ENCODE measurements around the gene KRTAP16-1.
A peak's percentile ranks its signal among the peaks of the same experiment; 100 is the strongest.

KRTAP16-1 gene

DNA sequence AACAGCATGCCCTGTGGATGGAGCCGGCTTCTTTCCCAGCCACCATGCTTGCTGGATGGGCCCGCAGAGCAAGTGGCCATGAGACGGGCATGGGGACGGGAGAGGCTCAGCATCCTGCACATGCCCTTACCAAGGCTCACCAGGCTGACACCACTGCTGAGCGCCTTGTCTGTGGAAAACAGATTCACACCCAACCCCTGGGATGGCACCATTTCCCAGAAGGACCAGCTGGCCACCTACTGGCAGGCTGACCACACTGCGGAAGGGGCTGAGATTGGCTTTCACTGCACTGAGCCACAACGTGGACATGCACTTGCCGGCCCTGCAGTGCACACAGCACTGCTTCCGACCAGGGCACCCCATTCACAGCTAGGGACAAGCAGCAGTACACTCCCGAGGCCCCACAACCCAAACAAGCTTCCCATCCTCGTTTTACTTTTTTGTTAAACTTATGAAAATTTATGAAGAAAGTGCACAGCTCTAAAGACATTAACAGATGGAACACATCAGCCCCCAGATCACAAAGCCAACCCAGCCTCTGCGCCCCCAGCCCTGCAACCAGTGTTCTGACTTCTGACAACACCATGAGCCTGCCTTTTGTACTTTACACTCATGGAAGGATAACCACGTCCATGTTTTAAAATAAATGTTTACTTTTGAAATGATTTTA, 20.3 kb upstream of the KRTAP16-1 start:
- no peak for DNase-seq (ENCODE audit: low read depth)

DNA sequence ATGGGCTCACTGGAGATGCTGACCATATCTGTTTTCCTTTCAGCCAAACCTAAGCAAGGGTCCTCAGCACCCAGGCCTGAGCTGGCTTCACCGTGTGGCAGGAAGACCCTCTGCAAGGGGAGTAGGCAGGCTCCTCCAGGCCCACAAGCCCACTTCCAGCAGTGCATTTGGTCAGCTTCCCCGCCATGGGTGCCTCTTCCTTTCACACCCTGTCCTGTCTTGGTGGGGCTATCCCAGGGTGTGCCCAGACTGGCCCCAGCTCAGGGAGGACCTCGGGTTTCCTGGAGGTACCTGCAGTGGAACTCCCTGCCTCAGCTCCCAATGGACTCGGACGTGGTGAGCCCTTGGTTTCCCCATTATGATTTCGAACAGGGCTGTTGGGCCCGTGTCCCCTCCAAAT, 19.1 kb upstream of the KRTAP16-1 start:
- no peak for DNase-seq (ENCODE audit: low read depth)

DNA sequence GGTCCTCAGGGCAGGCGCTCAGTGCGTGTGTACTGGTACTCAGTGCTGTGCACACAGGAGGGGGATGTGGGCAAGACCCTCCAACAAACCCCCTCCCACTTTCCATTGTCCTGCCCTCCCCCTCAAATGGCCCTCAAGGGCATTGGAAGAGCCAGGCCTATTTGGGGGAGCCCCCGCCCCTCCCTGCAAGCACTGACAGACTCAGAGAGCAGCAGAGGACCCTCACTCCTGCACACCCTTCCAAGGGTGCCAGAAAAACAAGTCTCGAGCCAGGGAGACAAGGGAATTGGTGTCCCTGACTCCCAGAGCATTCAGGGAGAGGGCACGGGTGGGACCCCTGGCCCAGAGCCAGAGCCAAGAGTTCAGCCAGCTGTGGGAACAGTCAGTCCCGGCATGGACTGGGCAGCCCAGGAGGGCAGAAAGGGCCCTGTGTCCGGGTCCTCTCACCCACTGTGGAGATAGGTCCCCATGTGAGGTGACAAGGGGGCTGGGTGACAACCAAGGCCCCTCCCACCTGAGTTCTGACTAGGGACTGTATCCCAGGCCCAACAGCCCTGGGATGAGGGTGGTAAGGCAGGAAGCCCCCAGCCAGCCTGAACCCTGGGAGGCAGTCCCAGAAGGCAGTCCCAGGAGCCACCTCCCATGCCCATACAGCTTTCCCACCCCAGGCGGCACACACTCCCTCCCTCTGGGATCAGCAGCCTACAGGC, 18.5 kb upstream of the KRTAP16-1 start:
- DNase-seq (ENCODE audit: low read depth) = no peak

DNA sequence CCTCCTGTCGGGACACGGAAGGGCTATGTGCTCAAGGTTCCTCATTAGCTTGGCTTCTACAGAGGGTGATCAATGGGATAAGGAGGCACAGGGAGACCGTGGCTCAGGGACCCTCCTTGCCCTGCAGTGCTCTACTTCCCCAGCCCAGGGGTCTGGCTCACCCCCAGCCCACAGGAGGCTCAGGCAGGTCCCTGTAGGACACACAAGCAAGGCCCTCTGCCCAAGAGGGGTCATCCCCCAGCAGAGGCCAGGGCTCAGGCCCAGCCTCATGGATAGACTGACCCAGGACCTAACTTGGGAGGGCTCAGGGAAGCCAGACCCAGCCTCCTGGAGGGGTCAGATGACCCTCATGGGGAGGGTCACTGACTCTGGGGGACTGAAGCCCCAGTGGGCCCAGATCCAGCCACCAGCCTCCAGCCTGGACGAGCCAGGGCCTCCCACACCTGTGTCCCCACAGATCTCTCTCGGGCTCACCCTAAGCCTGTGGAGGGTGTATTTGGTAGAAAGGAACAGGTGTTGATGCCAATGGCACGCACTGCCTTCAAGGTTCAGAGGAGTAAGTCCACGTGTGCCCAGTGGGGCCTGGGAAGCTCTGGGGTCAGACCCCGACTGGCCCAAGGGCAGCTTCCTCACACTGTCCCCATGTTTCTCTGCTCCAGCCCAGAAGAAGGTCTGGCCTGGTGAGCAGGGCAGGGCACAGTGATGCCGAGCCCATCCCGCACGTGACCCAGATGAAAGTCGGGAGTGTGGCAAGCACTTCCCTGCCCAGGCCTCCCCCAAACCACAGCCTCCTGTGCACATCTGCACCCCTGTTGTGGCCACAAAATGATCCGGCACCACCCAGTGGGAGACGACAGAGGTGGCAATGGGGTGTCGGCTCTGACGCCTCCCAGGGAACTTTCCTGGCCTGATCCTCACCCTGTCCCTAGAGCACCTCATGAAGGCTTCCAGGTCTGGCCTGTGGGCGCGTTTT, 17.4 kb upstream of the KRTAP16-1 start:
- no peak for DNase-seq (ENCODE audit: low read depth)

DNA sequence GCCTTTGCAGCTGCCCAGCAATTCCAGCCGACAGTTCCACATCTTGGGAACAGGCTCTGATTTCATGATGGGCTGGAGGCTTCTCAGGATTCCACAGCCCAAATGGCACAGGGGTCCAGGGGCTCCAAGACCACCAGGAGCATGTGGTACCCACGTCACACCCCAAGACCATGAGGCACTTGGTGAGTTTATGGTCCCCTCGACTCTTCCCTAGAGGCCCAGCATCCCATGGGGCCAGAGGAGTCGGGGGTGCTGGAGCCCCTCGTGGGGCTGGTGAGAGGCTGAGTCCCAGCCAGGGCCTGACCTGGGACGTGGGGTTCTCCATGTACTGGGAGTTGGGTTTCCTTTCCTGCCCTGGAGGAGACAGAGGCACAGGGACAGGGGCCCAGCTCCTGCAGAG, 16.5 kb upstream of the KRTAP16-1 start:
- DNase-seq (ENCODE audit: low read depth) = no peak

DNA sequence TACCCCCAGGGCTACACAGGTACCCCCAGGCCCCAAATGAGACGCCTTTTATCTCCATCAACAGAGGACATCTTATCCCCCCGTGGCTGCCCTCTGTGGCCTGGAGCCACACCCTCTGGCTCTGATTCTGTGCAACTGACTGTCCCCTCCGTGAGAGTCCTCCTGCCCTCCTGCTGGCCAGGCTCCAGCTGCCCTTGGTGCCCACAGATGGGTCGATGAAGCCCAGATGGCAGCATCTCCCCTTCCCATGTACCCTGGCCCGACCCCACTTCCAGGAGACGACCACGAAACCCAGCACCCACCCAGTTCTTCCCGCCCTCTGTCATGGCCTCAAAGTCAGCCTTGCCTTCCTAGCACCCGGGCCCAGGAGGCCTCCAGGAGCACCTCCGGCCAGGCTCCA, 16.0 kb upstream of the KRTAP16-1 start:
- no peak for DNase-seq (ENCODE audit: low read depth)

DNA sequence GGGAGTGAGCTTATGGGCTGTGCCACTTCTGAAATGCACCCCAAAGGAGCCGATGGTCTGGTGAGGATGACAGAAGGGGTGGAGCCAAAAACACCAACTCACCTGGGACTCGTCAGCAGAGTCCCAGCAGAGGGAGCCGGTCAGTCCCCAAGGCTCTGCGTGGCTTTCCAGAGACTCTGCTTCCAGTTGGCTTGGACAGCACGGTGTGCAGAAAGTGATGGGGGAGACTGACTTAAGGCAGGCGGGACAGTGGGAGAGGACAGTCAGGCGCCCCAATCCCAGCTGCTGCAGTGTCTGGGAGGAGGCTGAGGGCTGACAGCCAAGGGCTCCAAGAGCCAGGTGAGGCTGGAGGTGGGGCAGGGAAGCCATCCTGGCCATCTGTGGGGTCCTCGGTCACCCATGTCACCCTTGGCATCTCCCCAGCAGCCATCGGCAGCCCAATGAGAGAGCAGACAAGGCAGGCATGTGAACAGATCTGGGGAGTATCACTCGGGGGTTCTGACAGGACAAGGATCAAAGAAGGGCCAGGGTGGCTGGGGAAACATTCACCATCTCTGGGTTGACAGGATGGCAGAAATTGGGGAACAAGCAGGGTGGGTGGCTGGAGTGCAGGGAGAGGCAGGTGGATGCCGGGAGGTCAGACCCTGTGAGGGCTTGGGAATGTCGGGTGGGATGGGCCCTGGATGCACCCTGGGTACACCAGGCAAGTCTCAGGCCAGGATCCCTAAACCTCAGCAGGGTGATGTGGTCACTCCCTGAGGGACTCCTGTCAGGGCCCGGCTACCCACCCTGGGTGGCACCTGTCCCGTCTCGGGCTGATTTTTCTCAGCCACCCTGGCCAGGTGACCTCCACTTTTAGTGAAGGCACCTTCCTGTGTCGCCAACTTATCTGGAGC, 15.3 kb upstream of the KRTAP16-1 start:
- no peak for DNase-seq (ENCODE audit: low read depth)

DNA sequence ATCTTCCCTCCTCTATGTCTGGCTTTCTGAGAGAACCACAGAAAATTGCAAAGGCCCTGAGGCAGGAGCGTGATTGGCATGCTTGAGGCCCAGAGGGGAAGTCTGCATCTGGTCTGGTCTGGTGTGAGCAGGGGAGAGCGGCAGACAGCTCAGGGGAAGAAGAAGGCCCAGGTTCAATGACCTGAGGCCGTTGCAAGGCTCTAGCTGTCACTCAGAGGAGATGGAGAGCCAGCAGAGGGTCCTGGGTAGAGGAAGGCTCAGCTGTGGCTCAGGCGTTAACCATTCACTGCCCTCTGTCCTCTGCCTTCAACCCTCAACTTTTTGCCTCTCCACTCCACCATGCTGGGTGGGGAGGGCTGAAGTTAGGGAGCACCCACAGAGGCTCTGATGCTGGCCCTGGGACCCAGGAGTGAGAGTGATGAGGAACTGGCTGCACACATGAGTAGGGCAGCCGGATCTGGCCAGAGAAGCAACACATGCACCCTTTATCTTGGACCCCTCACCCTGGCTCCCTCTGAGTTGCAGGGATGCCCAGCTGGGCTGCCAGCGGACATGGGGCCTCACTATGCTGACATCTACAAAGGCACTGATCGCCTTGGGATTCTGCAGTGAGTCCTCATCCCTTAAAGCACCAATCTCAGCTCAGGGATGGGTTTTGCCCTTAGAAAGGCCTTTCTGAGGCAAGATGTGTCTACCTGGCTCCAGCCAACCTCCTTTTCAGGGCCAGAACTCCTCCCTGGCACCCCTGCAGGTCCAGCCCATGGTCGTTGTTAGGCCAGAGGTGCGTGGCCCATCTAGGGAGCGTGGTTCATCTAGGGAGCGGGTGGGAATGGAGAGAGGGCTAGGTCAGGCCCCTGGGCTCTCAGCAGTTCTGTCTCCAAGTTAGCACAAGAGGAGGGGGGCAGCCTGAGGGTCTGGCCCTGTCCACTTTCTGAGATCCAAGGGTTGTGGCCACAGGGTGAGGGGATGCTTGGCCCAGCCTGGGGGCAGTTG, 14.1 kb upstream of the KRTAP16-1 start:
- DNase-seq (ENCODE audit: low read depth) = no peak

DNA sequence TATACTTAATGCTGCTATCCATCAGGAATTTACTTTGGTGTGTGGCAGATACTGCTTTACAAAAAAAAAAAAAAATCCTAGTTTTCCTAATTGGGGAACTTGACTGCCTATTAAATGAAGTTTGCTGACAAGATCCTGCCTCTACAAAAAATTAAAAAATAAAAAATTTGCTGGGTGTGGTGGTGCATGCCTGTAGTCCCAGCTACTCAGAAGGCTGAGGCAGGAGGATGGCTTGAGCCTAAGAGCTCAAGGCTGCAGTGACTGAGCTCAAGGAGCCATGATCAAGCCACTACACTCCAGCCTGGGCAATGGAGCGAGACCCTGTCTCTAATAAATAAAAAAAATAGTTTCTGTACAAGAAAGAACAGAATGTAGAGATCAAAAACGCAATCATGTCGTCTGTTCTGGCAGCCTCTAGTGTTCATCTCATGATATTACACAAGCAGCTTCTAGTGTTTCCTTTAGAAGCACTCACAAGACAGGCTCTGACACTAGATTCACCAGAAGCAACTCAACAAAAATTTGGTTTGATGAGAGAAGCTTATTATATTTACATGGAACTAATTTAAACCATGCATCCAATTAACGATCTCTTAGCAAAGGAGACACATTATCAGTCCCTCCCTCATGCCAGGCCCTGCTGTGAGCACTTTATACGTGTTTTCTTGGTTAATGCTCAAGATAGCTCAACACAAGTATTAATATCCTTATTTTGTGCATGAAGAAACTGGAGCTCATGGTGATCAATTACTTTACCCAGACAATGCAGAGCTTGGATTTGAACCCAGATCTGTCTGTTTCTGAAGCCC, 13.2 kb upstream of the KRTAP16-1 start:
- DNase-seq (ENCODE audit: low read depth) = no peak

DNA sequence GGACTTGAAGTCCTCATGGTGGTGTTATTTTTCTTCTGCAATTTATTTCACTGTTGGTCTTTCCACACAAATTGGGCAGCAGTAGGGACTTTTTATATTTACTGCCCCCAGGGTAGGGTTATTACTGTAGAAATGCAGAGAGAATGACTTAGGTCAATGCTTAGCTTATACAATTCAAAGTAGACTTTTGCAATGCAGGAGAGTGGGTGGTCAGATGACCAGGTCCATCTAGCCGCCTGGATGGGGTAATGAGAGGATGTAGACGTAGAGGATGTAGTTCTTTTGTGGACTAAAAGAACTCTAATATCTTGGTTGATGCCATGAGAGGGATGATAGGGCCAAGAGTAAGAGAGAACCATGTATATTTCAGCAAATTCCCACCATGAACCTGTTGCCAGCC, 9.1 kb upstream of the KRTAP16-1 start:
- DNase-seq (ENCODE audit: low read depth) = no peak

DNA sequence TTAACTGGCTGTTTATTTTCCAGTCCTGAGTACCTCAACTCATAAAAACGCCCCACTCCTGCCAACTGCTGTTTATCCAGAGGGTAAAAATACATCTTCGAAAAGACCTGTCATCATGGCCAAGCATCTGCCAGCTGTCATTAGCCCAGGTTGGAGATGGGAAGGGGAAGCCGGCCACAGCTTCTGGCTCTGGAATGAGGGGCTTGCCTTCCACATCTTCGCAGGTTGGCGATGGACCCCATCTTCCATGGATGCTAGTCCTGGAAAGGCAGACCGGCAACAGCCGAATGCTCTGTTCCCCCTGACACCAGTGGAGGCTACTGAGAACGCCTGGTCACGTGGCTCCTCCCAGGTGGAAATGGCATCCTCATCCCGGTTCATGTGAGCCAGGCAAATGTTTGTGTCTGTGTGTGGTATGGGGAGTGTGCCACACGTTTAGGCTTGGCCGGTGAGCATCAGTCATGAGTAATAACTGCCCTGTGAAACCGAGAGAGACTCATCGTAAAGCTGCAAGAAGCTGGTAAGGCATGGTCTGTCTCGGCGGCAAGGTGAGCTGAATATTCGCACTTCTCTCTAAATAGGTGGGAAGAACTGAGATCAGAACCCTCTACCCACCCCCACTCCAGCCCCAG, 6.8 kb upstream of the KRTAP16-1 start:
- DNase-seq (ENCODE audit: low read depth) = no peak

DNA sequence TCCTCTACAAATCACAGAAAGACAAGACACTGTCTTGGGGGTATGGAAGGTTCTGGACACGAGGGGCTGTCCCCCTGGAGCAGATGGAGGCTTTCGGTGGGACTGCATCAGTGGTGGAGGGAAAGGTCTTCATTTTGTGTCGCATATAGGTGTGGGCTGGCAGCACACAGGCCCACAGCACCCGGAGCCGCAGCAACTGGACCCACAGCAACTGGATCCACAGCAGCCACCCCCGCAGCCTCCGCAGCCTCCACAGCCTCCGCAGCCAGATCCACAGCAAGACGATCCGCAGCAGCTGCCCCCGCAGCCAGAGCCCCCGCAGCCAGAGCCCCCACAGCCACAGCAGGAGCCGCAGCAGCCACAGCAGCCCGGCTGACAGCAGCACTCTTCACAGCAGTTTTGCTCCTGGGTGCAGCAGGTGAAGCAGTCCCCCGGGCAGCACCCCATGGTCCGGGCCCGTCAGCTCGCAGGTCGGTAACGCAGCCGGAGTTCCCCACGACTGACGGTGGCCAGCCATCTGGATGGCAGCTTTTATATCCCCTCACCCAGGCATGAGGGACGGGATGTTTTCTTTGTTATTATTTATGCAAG, 6.2 kb upstream of the KRTAP16-1 start, which contains the start of gene KRTAP17-1:
Gene KRTAP17-1 (minus strand): TSS at position 507 of the 591 bp plus-strand sequence. CDS start 60 bp downstream, at position 447.
- DNase-seq (ENCODE audit: low read depth) = no peak

DNA sequence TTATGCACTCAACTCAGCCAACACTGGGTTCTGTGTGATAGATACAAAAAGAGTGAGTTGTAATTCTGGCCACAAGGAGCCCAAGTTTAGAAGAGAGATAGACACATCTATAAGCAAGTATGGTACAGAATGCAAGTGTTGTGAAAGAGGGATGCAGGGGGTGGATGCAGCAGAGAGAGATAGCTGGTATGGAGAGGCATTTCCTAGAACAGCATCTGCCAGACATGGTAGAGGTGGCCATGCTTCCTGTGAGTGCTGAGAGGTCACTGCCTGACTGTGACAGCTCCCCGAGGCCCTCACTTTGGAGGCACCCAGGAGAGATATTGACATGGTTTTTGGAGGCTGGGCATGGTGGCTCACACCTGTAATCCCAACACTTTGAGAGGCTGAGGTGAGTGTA, 2.0 kb upstream of the KRTAP16-1 start:
- no peak for DNase-seq (ENCODE audit: low read depth)

DNA sequence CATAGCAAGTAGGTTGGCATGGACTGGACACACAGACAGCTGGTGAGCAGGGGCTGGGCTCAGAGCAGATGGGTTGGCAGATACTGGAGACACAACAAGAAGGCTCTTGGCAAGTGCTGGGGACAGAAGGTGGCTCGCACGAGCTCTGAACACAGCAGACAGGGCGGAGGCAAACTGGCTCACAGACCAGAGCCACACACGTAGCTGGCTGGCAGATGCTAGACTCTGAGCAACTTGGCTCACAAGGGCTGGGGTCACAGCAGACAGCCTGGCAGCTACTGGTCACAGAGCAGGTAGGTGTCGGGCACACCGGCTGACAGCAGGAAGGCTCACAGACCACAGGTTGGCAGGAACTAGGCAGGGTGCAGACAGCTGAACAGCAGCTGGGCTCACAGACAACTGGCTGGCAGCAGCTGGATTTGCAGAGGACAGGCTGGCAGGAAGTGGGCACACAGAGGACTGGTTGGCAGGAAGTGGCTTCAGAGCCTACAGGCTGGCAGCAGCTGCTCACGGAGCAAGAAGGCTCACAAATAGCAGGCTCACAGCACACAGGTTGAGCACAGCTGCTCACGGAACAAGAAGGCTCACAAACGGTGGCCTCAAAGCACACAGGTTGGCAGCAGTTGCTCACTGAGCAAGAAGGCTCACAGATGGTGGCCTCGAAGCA, 725 bp downstream of the KRTAP16-1 start:
- peak; percentile 59 for DNase-seq (ENCODE audit: low read depth)

DNA sequence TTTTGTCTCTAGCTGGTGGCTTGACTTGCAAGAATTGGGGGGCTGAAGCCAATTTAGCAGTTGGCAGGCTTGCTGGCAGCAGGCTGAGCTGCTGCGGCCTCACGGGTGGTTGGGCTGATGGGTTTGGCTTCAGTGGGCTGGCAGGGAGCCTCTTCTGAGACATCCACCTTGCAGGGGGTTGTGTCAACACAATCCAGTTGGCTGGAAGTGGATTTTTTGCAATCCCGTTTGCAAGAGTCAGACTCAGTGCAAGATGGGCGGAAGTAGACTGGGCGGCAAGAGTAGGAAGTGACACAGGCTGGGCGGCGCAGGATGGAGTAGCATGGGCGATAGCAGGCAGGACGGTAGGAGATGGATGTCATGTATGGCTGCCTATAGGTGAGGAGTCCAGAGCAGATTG, 1.5 kb downstream of the KRTAP16-1 start:
- DNase-seq (ENCODE audit: low read depth) = no peak

DNA sequence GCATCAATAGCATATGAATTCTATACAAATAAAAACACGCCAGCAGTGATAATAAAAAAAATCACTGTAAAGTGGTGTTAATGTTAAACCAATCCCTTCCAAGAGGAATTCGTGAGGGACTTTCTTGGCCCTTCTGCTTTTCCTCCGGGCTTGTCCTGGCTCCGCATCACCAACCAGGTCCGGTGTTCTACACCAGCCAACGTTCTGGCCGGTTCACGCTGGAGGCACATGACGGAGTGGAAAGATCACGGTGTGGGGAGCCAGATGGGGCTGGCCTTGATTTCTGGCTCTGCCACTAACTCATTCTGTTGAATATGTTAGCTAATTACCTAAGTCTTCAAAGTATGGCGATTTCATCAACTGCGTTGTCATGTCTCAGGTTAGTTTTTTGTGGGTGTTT, 5.0 kb downstream of the KRTAP16-1 start:
- no peak for DNase-seq (ENCODE audit: low read depth)

DNA sequence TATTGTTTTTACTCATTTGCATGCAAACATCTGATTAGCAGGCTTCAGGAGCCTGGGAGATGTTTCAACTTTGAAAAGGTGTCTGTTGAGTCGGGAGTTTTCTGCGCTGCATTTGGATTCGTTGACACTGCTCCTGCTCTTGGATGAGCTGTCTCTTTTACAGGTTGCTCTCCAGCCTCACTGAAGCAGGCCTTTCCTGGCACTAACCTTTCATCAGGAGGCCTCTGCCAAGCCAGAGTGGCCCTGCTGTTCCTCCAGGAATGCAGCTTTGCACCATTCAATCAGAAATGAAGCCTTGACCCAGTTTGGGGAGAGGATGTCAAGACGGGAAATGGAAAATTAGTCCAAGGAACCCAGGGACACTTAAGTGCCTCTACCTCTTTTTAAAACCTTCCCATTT, 6.1 kb downstream of the KRTAP16-1 start:
- DNase-seq (ENCODE audit: low read depth) = no peak

All from activated T-cell treated with anti-CD3 and anti-CD28 coated beads for 1 hour (primary cell).